ENCODE results near the gene CACNA1C. TPM values are rescaled to one million over a fixed set of nuclear protein-coding genes. Genes with fewer than 3 reads are reported as not detected.

Gene CACNA1C
- total RNA-seq, 1 experiment from 2014 or later, result 1.1 TPM

DNA sequence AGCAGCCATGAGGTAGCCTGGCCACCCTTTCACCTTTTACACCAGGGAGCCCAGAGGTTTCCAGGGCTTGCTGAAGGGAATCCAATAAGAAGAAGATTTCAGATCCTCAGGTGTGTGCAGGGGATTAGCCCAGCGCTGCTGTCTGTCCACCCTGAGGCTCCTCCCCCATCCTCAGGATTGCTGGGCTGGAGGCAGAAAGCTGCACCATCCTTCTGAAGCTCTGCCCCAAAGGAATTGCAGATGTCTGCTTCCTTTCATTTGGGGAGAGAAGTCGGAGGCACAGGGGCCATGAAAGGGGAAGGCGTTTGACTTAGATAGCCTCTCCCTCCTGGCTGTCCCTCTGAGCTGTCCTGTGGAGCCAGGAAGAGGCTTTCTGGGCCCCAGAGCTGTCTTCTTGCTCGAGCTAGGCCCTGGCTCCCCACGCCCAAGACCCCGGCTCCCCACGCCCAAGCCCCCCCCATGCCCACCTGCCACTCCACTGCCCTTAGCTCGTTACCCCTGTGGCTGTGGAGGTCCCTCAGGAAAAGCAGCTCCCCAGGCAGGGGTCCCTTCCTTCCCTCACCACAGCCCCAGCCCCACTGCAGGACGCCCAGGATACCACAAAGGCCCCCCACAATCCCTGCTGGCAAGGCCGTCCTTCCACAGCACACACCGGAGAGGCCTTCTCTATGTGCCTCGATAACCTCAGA, 359.0 kb downstream of the CACNA1C start:
- Histone ChIP-seq H2BK12ac (ENCODE audit: insufficient read length, low read depth, low read length) (no peak overlapping the region), H2AFZ (ENCODE audit: low read length) (no peak overlapping the region), H3K4me1 (ENCODE audit: insufficient read depth, low read length) (peaks cover 4% of the 10 kb centered on the region; the same call in 1 of the 2 replicates), H2AK5ac (ENCODE audit: insufficient read length, low read length) (no peak overlapping the region), H4K91ac (ENCODE audit: insufficient read length, low read depth, low read length) (no peak overlapping the region), H3K14ac (ENCODE audit: insufficient read depth, low read length) (no peak overlapping the region), H3K27me3 (ENCODE audit: insufficient read depth, low read length) (no peaks in the 10 kb centered on the region), H3K23ac (ENCODE audit: insufficient read length, low read depth, low read length) (no peak overlapping the region), H3K9me3 (ENCODE audit: control insufficient read depth, low read depth, low read length) (no peaks in the 10 kb centered on the region), H2BK15ac (ENCODE audit: low read depth, low read length) (no peak overlapping the region), H4K5ac (ENCODE audit: insufficient read length, low read depth, low read length) (no peak overlapping the region), H2BK20ac (ENCODE audit: low read depth, low read length, poor library complexity, severe bottlenecking) (no peak overlapping the region), H3K79me1 (ENCODE audit: insufficient read depth, low read depth, low read length, poor library complexity, severe bottlenecking) (no peaks in the 10 kb centered on the region), H3K18ac (ENCODE audit: insufficient read length, low read depth, low read length) (no peak overlapping the region), H4K20me1 (ENCODE audit: control insufficient read depth, insufficient read depth, insufficient read length) (no peaks in the 10 kb centered on the region), H4K8ac (replicated peaks; ENCODE audit: insufficient read length, low read depth, low read length) (no peak overlapping the region), H3K23me2 (ENCODE audit: insufficient read length, low read depth, low read length, poor library complexity, severe bottlenecking) (no peaks in the 10 kb centered on the region), H2BK120ac (ENCODE audit: low read depth, low read length, poor library complexity, severe bottlenecking) (no peak overlapping the region), H3K56ac (ENCODE audit: insufficient read length, low read depth, low read length) (no peak overlapping the region), H3K79me2 (ENCODE audit: insufficient read depth, low read length) (no peaks in the 10 kb centered on the region), H3K27ac (ENCODE audit: insufficient read length, low read depth, low read length) (no peak overlapping the region), H3K4ac (ENCODE audit: low read depth, low read length) (no peak overlapping the region), H3T11ph (ENCODE audit: low read length) (no peak overlapping the region), H3K4me2 (ENCODE audit: insufficient read depth, insufficient read length, low read length) (no peak overlapping the region), H2BK5ac (ENCODE audit: insufficient read length, low read length) (no peak overlapping the region), H3K9ac (ENCODE audit: extremely low read depth, insufficient read length, low read length) (no peak overlapping the region)
- Mint-ChIP-seq H3K4me1 (peaks cover 34 to 48% of the 10 kb centered on the region in 2 experiments), H3K27ac (no peak overlapping the region), H3K36me3 (ENCODE audit: insufficient read depth in 1 of 3, low read depth in 3 of 3) (no peaks in the 10 kb centered on the region), H3K27me3 (ENCODE audit: low read depth) (peaks cover 1% of the 10 kb centered on the region), H3K9me3 (no peaks in the 10 kb centered on the region; a peak in 1 of 5 replicates), H3K4me3 (peak overlapping the region in 1 of 2 experiments; percentile 16; a peak in 1 of 5 replicates)
- DNase-seq, result peak; percentile 71
- WGBS (ENCODE audit: extremely low coverage, insufficient read length, low lambda C conversion rate), result no CpG with 5 or more reads among the region's 12 CpGs
- TF ChIP-seq, protein P1, sequence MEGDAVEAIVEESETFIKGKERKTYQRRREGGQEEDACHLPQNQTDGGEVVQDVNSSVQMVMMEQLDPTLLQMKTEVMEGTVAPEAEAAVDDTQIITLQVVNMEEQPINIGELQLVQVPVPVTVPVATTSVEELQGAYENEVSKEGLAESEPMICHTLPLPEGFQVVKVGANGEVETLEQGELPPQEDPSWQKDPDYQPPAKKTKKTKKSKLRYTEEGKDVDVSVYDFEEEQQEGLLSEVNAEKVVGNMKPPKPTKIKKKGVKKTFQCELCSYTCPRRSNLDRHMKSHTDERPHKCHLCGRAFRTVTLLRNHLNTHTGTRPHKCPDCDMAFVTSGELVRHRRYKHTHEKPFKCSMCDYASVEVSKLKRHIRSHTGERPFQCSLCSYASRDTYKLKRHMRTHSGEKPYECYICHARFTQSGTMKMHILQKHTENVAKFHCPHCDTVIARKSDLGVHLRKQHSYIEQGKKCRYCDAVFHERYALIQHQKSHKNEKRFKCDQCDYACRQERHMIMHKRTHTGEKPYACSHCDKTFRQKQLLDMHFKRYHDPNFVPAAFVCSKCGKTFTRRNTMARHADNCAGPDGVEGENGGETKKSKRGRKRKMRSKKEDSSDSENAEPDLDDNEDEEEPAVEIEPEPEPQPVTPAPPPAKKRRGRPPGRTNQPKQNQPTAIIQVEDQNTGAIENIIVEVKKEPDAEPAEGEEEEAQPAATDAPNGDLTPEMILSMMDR (conservative IDR thresholded peaks at IDR 0.05), result no peak

Data from H9 (cell line).